ENCODE results near the gene BPIFB1.

DNA sequence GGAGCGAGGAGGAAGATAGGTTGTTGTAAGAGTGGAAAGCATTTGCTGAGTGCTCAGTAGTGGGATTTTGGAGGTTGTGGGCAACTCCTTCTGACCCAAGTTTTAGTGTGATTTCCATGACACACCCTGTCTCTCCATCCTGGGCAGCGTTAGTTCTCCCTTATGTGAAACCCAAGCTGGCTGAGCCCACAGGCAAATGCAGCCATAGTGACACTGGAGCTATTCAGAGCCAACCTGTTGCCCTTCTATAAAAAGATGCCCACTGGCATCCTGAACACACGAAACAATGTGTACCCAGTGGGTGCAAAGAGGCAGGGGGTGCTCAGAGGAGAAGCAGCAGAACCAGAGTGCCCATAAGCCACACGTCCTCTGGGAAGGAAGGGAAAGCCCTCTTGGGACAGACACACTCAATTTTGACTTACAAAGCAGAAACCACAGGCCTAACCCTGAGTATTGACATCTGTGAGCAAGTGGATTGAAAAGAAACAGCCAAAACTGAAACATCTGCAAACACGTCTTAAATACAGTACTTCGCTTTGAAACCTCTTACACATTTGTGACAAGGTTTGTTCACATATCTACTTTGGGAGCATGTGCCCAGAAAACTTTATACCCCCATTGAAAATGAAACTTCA, 54.6 kb downstream of the BPIFB1 start:
- TF ChIP-seq SIN3A (conservative IDR thresholded peaks at IDR 0.05 in 1 of 2, IDR thresholded peaks at IDR 0.05 in 1 of 2; ENCODE audit: low read depth in 1 of 2, low read length in 2 of 2) (no peak), CBX5 (IDR thresholded peaks at IDR 0.05; ENCODE audit: low read depth, low read length) (no peak), EGR1 (IDR thresholded peaks at IDR 0.05; ENCODE audit: borderline replicate concordance, low read depth, low read length) (no peak), EZH2 (IDR thresholded peaks at IDR 0.05; ENCODE audit: low read depth, low read length, severe bottlenecking) (no peak), CTBP2 (IDR thresholded peaks at IDR 0.05; ENCODE audit: borderline replicate concordance, insufficient read depth, insufficient read length, low read length) (no peak), EP300 (IDR thresholded peaks at IDR 0.05; ENCODE audit: borderline replicate concordance in 1 of 2, low read depth in 2 of 2, low read length in 2 of 2) (no peak), ZNF274 (IDR thresholded peaks at IDR 0.05; ENCODE audit: borderline replicate concordance, extremely low read depth, low read length) (no peak), CHD1 (IDR thresholded peaks at IDR 0.05; ENCODE audit: low read depth, low read length) (no peak), CREB1 (IDR thresholded peaks at IDR 0.05) (no peak)
- TF ChIP-seq, protein P1, sequence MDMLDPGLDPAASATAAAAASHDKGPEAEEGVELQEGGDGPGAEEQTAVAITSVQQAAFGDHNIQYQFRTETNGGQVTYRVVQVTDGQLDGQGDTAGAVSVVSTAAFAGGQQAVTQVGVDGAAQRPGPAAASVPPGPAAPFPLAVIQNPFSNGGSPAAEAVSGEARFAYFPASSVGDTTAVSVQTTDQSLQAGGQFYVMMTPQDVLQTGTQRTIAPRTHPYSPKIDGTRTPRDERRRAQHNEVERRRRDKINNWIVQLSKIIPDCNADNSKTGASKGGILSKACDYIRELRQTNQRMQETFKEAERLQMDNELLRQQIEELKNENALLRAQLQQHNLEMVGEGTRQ (IDR thresholded peaks at IDR 0.05; ENCODE audit: low read length), result no peak
- TF ChIP-seq, protein P2, sequence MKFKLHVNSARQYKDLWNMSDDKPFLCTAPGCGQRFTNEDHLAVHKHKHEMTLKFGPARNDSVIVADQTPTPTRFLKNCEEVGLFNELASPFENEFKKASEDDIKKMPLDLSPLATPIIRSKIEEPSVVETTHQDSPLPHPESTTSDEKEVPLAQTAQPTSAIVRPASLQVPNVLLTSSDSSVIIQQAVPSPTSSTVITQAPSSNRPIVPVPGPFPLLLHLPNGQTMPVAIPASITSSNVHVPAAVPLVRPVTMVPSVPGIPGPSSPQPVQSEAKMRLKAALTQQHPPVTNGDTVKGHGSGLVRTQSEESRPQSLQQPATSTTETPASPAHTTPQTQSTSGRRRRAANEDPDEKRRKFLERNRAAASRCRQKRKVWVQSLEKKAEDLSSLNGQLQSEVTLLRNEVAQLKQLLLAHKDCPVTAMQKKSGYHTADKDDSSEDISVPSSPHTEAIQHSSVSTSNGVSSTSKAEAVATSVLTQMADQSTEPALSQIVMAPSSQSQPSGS (IDR thresholded peaks at IDR 0.05; ENCODE audit: low read length), result no peak
- TF ChIP-seq, protein P3, sequence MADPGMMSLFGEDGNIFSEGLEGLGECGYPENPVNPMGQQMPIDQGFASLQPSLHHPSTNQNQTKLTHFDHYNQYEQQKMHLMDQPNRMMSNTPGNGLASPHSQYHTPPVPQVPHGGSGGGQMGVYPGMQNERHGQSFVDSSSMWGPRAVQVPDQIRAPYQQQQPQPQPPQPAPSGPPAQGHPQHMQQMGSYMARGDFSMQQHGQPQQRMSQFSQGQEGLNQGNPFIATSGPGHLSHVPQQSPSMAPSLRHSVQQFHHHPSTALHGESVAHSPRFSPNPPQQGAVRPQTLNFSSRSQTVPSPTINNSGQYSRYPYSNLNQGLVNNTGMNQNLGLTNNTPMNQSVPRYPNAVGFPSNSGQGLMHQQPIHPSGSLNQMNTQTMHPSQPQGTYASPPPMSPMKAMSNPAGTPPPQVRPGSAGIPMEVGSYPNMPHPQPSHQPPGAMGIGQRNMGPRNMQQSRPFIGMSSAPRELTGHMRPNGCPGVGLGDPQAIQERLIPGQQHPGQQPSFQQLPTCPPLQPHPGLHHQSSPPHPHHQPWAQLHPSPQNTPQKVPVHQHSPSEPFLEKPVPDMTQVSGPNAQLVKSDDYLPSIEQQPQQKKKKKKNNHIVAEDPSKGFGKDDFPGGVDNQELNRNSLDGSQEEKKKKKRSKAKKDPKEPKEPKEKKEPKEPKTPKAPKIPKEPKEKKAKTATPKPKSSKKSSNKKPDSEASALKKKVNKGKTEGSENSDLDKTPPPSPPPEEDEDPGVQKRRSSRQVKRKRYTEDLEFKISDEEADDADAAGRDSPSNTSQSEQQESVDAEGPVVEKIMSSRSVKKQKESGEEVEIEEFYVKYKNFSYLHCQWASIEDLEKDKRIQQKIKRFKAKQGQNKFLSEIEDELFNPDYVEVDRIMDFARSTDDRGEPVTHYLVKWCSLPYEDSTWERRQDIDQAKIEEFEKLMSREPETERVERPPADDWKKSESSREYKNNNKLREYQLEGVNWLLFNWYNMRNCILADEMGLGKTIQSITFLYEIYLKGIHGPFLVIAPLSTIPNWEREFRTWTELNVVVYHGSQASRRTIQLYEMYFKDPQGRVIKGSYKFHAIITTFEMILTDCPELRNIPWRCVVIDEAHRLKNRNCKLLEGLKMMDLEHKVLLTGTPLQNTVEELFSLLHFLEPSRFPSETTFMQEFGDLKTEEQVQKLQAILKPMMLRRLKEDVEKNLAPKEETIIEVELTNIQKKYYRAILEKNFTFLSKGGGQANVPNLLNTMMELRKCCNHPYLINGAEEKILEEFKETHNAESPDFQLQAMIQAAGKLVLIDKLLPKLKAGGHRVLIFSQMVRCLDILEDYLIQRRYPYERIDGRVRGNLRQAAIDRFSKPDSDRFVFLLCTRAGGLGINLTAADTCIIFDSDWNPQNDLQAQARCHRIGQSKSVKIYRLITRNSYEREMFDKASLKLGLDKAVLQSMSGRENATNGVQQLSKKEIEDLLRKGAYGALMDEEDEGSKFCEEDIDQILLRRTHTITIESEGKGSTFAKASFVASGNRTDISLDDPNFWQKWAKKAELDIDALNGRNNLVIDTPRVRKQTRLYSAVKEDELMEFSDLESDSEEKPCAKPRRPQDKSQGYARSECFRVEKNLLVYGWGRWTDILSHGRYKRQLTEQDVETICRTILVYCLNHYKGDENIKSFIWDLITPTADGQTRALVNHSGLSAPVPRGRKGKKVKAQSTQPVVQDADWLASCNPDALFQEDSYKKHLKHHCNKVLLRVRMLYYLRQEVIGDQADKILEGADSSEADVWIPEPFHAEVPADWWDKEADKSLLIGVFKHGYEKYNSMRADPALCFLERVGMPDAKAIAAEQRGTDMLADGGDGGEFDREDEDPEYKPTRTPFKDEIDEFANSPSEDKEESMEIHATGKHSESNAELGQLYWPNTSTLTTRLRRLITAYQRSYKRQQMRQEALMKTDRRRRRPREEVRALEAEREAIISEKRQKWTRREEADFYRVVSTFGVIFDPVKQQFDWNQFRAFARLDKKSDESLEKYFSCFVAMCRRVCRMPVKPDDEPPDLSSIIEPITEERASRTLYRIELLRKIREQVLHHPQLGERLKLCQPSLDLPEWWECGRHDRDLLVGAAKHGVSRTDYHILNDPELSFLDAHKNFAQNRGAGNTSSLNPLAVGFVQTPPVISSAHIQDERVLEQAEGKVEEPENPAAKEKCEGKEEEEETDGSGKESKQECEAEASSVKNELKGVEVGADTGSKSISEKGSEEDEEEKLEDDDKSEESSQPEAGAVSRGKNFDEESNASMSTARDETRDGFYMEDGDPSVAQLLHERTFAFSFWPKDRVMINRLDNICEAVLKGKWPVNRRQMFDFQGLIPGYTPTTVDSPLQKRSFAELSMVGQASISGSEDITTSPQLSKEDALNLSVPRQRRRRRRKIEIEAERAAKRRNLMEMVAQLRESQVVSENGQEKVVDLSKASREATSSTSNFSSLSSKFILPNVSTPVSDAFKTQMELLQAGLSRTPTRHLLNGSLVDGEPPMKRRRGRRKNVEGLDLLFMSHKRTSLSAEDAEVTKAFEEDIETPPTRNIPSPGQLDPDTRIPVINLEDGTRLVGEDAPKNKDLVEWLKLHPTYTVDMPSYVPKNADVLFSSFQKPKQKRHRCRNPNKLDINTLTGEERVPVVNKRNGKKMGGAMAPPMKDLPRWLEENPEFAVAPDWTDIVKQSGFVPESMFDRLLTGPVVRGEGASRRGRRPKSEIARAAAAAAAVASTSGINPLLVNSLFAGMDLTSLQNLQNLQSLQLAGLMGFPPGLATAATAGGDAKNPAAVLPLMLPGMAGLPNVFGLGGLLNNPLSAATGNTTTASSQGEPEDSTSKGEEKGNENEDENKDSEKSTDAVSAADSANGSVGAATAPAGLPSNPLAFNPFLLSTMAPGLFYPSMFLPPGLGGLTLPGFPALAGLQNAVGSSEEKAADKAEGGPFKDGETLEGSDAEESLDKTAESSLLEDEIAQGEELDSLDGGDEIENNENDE (IDR thresholded peaks at IDR 0.05; ENCODE audit: insufficient replicate concordance, low read length), result no peak

All from H1 (cell line).